ENCODE results near the gene GLB1L2.
"Not testable (repeated sequence)": the region's sequence is repeated elsewhere in the genome, so short reads cannot be mapped to it uniquely, and the experiment has no call there.

GLB1L2 gene

GRCh38 chr11:134313821-134314607, 17.8 kb upstream of the GLB1L2 start:
- no peaks in the 10 kb centered on the region for H3K36me3 ChIP-seq
- peaks cover 4% of the 10 kb centered on the region for H3K9me3 ChIP-seq

GRCh38 chr11:134317103-134317502, 14.7 kb upstream of the GLB1L2 start:
- no peak for TF ChIP-seq CTCF (IDR thresholded peaks at IDR 0.05)

More at GRCh38 chr11:134313821-134314607, 17.8 kb upstream of the GLB1L2 start:
- no peak overlapping the region for H3K27ac ChIP-seq
- peaks cover 32% of the 10 kb centered on the region for H3K27me3 ChIP-seq
- no peak overlapping the region for H3K4me3 ChIP-seq (ENCODE audit: low read depth in 1 of 2, low read length in 1 of 2)
- TF ChIP-seq CTCF (IDR thresholded peaks at IDR 0.05) = no peak
- H3K4me1 ChIP-seq (ENCODE audit: control insufficient read depth in 1 of 2, insufficient read depth in 1 of 2, low read depth in 1 of 2, low read length in 1 of 2) = no peaks in the 10 kb centered on the region

GRCh38 chr11:134321373-134321772, 10.4 kb upstream of the GLB1L2 start:
- H3K27me3 ChIP-seq = peaks cover 33% of the 10 kb centered on the region
- not testable (repeated sequence) for H3K27ac ChIP-seq; H3K9me3 ChIP-seq; H3K36me3 ChIP-seq; H3K4me3 ChIP-seq (ENCODE audit: low read depth in 1 of 2, low read length in 1 of 2); H3K4me1 ChIP-seq (ENCODE audit: control insufficient read depth in 1 of 2, insufficient read depth in 1 of 2, low read depth in 1 of 2, low read length in 1 of 2)

More at GRCh38 chr11:134317103-134317502, 14.7 kb upstream of the GLB1L2 start:
- Histone ChIP-seq H3K27me3 (peaks cover 21% of the 10 kb centered on the region), H3K4me3 (ENCODE audit: low read depth in 1 of 2, low read length in 1 of 2) (no peak overlapping the region), H3K27ac (no peak overlapping the region), H3K36me3 (no peaks in the 10 kb centered on the region), H3K4me1 (ENCODE audit: control insufficient read depth in 1 of 2, insufficient read depth in 1 of 2, low read depth in 1 of 2, low read length in 1 of 2) (no peaks in the 10 kb centered on the region), H3K9me3 (peaks cover 4% of the 10 kb centered on the region)

GRCh38 chr11:134322553-134322952, 9.2 kb upstream of the GLB1L2 start:
- H3K9me3 ChIP-seq = no peaks in the 10 kb centered on the region
- peaks cover 30% of the 10 kb centered on the region for H3K27me3 ChIP-seq
- no peak overlapping the region for H3K27ac ChIP-seq
- no peak for TF ChIP-seq CTCF (IDR thresholded peaks at IDR 0.05)
- no peaks in the 10 kb centered on the region for H3K4me1 ChIP-seq (ENCODE audit: control insufficient read depth in 1 of 2, insufficient read depth in 1 of 2, low read depth in 1 of 2, low read length in 1 of 2)
- H3K36me3 ChIP-seq = no peaks in the 10 kb centered on the region
- no peak overlapping the region for H3K4me3 ChIP-seq (ENCODE audit: low read depth in 1 of 2, low read length in 1 of 2)

- H3K36me3 ChIP-seq = no peaks in the 10 kb centered on the region
- H3K9me3 ChIP-seq = no peaks in the 10 kb centered on the region
- no peak overlapping the region for H3K4me3 ChIP-seq (ENCODE audit: low read depth in 1 of 2, low read length in 1 of 2)
- H3K27me3 ChIP-seq = peaks cover 85% of the 10 kb centered on the region
- TF ChIP-seq CTCF (IDR thresholded peaks at IDR 0.05) = no peak
- peaks cover 4 to 6% of the 10 kb centered on the region in 2 experiments for H3K4me1 ChIP-seq (ENCODE audit: control insufficient read depth in 1 of 2, insufficient read depth in 1 of 2, low read depth in 1 of 2, low read length in 1 of 2)
- no peak overlapping the region for H3K27ac ChIP-seq
Observed at GRCh38 chr11:134328433-134328832, 3.4 kb upstream of the GLB1L2 start.

GRCh38 chr11:134330611-134331353, 1.0 kb upstream of the GLB1L2 start:
- no peak overlapping the region for H3K4me3 ChIP-seq (ENCODE audit: low read depth in 1 of 2, low read length in 1 of 2)
- no peak for TF ChIP-seq CTCF (IDR thresholded peaks at IDR 0.05)
- H3K4me1 ChIP-seq (ENCODE audit: control insufficient read depth in 1 of 2, insufficient read depth in 1 of 2, low read depth in 1 of 2, low read length in 1 of 2) = peaks cover 4 to 6% of the 10 kb centered on the region in 2 experiments
- no peaks in the 10 kb centered on the region for H3K36me3 ChIP-seq
- H3K27me3 ChIP-seq = peaks cover 88% of the 10 kb centered on the region
- H3K27ac ChIP-seq = no peak overlapping the region
- no peaks in the 10 kb centered on the region for H3K9me3 ChIP-seq

Measured in neutrophil (primary cell).